Panc1 (cell line): ENCODE results near the gene ACSL5. TPM values are rescaled to one million over a fixed set of nuclear protein-coding genes. Genes with fewer than 3 reads are reported as not detected.

ENCODE experiments used
- ATAC-seq: fragments of 200-7000 bp; cut with Tn5 transposase; 2 replicates; pipeline ENCODE4 v1.9.1; 2020; ENCODE audit warnings: mild to moderate bottlenecking, moderate library complexity
- BruUV-seq: library from RNA; stranded (reverse); fragments of 400-500 nt; replicated peaks from 2 replicates; lab custom pipeline; 2021; lab: Mats Ljungman, UMichigan
- CTCF ChIA-PET: fragments of 300-600 bp; sonication (Branson Sonifier 250); formaldehyde crosslinking; loops from one replicate; lab custom pipeline; 2022; ENCODE audit warnings: antibody characterized with exemption; lab: Charles Lee
- POLR2A ChIA-PET: fragments of 300-600 bp; sonication (Branson Sonifier 250); formaldehyde crosslinking; loops from one replicate; lab custom pipeline; 2022; ENCODE audit warnings: antibody characterized with exemption; lab: Charles Lee
- DNase-seq: peaks from one replicate; pipeline ENCODE4 v3.0.0-alpha.2; 2010; ENCODE audit warnings: low read depth, low spot score
- H3K27ac ChIP-seq: 2 replicates; pipeline ENCODE4 v1.5.1; 2011; ENCODE audit warnings: mild to moderate bottlenecking, low read length, inconsistent platforms
- H3K27me3 ChIP-seq: fragments of 200-500 bp; sonication (Bioruptor generic); 2 replicates; pipeline ENCODE4 v1.6.0; 2014; ENCODE audit warnings: low read length, inconsistent platforms; ENCODE audit not compliant: control insufficient read depth, insufficient read depth
- H3K36me3 ChIP-seq: fragments of 200-500 bp; sonication (Bioruptor generic); 2 replicates; pipeline ENCODE4 v1.5.1; 2014; ENCODE audit warnings: inconsistent platforms, mild to moderate bottlenecking, low read length, moderate library complexity; ENCODE audit not compliant: control insufficient read depth, insufficient read depth
- H3K4me1 ChIP-seq: 2 replicates; pipeline ENCODE4 v1.5.1; 2011; ENCODE audit warnings: inconsistent platforms, mild to moderate bottlenecking, low read length, moderate library complexity; ENCODE audit not compliant: control insufficient read depth, insufficient read depth
- H3K4me3 ChIP-seq, 2 experiments: 2 replicates each; pipeline ENCODE4 v1.5.1; 2011 to 2012; ENCODE audit warnings: low read depth in 2 of 2, low read length in 2 of 2, mild to moderate bottlenecking in 2 of 2, inconsistent platforms in 1 of 2, moderate library complexity in 1 of 2
- H3K9me3 ChIP-seq: fragments of 200-500 bp; sonication (Bioruptor generic); 2 replicates; pipeline ENCODE4 v1.5.1; 2014; ENCODE audit warnings: low read depth, mild to moderate bottlenecking, inconsistent platforms, low read length, moderate library complexity; ENCODE audit not compliant: control insufficient read depth, insufficient read depth
- POLR2AphosphoS5 ChIP-seq: IDR thresholded peaks from 2 replicates; pipeline ENCODE4 v1.6.1; 2012; ENCODE audit warnings: mild to moderate bottlenecking, low read depth, low read length, moderate library complexity
- SIN3A ChIP-seq: IDR thresholded peaks from 2 replicates; pipeline ENCODE4 v1.6.1; 2012; ENCODE audit warnings: low read depth, mild to moderate bottlenecking, low read length, moderate library complexity, borderline replicate concordance; ENCODE audit not compliant: insufficient read depth
- TCF7L2 ChIP-seq: IDR thresholded peaks from 2 replicates; pipeline ENCODE4 v1.6.1; 2011; ENCODE audit warnings: mild to moderate bottlenecking, low read depth, low read length, inconsistent platforms
- in situ Hi-C: cut with HindIII; loops from 2 replicates; pipeline ENCODE4 v1.10.0; 2016; ENCODE audit warnings: low sequenced_read_pairs, low pct_unique_long_range_greater_than_20kb
- intact Hi-C: fragments of 100-400 bp; cut with micrococcal nuclease; formaldehyde crosslinking; loops from one replicate; pipeline ENCODE4 v1.10.0; 2022; ENCODE audit not compliant: unreplicated experiment
- total RNA-seq: library from RNA; stranded (reverse); gene quantifications from one replicate; pipeline ENCODE4 v1.2.1, GENCODE V29; 2021; ENCODE audit not compliant: unreplicated experiment
- TF ChIP-seq, protein P1 (sequence below), 2 experiments: IDR thresholded peaks; 2 replicates each; pipeline ENCODE4 v1.6.1; 2011 to 2012; ENCODE audit warnings: low read depth in 2 of 2, control low read depth in 1 of 2, low read length in 1 of 2, mild to moderate bottlenecking in 1 of 2, moderate library complexity in 1 of 2; ENCODE audit not compliant: insufficient read depth in 1 of 2
- TF ChIP-seq, protein P2 (sequence below): fragments of 450-650 bp; IDR thresholded peaks from 2 replicates; pipeline ENCODE4 v1.5.1; 2017; ENCODE audit warnings: mild to moderate bottlenecking

Gene ACSL5
- total RNA-seq, 1 experiment from 2014 or later, result 2.4 TPM

- no peaks in the 10 kb centered on the region for H3K36me3 ChIP-seq
- ChIA-PET CTCF (no interaction called here), POLR2A (interaction anchor here (0.9 kb wide), 1 partner anchor 42 kb away, joined by 3 read pairs; no protein-coding TSS in a partner anchor)
- no TSS peak for BruUV-seq
- no peak for ATAC-seq
- no peak overlapping the region for H3K4me3 ChIP-seq
- TF ChIP-seq, protein P1, sequence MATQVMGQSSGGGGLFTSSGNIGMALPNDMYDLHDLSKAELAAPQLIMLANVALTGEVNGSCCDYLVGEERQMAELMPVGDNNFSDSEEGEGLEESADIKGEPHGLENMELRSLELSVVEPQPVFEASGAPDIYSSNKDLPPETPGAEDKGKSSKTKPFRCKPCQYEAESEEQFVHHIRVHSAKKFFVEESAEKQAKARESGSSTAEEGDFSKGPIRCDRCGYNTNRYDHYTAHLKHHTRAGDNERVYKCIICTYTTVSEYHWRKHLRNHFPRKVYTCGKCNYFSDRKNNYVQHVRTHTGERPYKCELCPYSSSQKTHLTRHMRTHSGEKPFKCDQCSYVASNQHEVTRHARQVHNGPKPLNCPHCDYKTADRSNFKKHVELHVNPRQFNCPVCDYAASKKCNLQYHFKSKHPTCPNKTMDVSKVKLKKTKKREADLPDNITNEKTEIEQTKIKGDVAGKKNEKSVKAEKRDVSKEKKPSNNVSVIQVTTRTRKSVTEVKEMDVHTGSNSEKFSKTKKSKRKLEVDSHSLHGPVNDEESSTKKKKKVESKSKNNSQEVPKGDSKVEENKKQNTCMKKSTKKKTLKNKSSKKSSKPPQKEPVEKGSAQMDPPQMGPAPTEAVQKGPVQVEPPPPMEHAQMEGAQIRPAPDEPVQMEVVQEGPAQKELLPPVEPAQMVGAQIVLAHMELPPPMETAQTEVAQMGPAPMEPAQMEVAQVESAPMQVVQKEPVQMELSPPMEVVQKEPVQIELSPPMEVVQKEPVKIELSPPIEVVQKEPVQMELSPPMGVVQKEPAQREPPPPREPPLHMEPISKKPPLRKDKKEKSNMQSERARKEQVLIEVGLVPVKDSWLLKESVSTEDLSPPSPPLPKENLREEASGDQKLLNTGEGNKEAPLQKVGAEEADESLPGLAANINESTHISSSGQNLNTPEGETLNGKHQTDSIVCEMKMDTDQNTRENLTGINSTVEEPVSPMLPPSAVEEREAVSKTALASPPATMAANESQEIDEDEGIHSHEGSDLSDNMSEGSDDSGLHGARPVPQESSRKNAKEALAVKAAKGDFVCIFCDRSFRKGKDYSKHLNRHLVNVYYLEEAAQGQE (IDR thresholded peaks at IDR 0.05; ENCODE audit: insufficient read depth in 1 of 2, low read depth in 2 of 2, low read length in 1 of 2), result no peak
- TF ChIP-seq, protein P2, sequence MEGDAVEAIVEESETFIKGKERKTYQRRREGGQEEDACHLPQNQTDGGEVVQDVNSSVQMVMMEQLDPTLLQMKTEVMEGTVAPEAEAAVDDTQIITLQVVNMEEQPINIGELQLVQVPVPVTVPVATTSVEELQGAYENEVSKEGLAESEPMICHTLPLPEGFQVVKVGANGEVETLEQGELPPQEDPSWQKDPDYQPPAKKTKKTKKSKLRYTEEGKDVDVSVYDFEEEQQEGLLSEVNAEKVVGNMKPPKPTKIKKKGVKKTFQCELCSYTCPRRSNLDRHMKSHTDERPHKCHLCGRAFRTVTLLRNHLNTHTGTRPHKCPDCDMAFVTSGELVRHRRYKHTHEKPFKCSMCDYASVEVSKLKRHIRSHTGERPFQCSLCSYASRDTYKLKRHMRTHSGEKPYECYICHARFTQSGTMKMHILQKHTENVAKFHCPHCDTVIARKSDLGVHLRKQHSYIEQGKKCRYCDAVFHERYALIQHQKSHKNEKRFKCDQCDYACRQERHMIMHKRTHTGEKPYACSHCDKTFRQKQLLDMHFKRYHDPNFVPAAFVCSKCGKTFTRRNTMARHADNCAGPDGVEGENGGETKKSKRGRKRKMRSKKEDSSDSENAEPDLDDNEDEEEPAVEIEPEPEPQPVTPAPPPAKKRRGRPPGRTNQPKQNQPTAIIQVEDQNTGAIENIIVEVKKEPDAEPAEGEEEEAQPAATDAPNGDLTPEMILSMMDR, result no peak
- no peak for TF ChIP-seq SIN3A
- TF ChIP-seq POLR2AphosphoS5, result no peak
- TF ChIP-seq TCF7L2, result no peak
- H3K27me3 ChIP-seq, result no peaks in the 10 kb centered on the region
- no peak for DNase-seq
- H3K27ac ChIP-seq, result no peak overlapping the region
- in situ Hi-C loops (no loop called here), intact Hi-C loops (no loop called here)
- no peaks in the 10 kb centered on the region for H3K9me3 ChIP-seq
- peaks cover 4% of the 10 kb centered on the region; the same call in 1 of the 2 replicates for H3K4me1 ChIP-seq
Observed at GRCh38 chr10:112374724-112375541, 1.0 kb downstream of the ACSL5 start.

GRCh38 chr10:112375721-112376395 is 1.9 kb downstream of the ACSL5 start:
- ChIA-PET POLR2A (no interaction called here), CTCF (no interaction called here)
- TF ChIP-seq POLR2AphosphoS5, result no peak
- TF ChIP-seq TCF7L2, result no peak
- TF ChIP-seq, protein P1 (IDR thresholded peaks at IDR 0.05; ENCODE audit: insufficient read depth in 1 of 2, low read depth in 2 of 2, low read length in 1 of 2), result no peak
- TF ChIP-seq SIN3A, result no peak
- TF ChIP-seq, protein P2, result no peak
- Histone ChIP-seq H3K4me1 (peaks cover 4% of the 10 kb centered on the region; the same call in 1 of the 2 replicates), H3K27ac (peak overlapping the region; percentile 42), H3K9me3 (no peaks in the 10 kb centered on the region), H3K4me3 (peak overlapping the region in 1 of 2 experiments; percentile 28; a peak in 2 of 4 replicates), H3K36me3 (no peaks in the 10 kb centered on the region), H3K27me3 (no peaks in the 10 kb centered on the region)
- no peak for DNase-seq
- in situ Hi-C loops (no loop called here), intact Hi-C loops (no loop called here)
- peak; percentile 41; the same call in 1 of the 2 replicates for ATAC-seq
- no TSS peak for BruUV-seq
